ENCODE results near the gene CD83.

DNA sequence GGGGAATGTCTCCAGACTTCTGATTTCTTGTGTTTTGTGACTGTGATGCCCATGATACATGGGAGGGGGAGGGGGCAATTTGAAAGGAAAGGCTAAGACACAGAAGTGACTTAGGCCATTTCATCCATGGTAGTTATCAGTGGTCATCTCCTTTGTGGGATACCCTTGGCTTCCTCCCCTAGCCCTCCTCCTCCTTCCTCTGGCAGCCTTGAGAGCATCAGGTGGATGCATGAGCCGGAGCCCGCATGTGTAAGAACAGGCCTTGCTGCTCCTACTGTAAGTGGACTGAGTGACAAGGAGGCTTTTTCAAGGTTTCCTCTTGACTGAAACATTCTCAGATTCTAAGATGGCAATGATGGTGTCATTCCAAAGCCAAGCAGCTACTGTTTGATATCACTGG is 874 bp downstream of the CD83 start:
- TF ChIP-seq CTCF (IDR thresholded peaks at IDR 0.05; ENCODE audit: low read depth, low read length, poor library complexity, severe bottlenecking), result no peak
- TF ChIP-seq EZH2phosphoT487 (IDR thresholded peaks at IDR 0.05; ENCODE audit: borderline replicate concordance, low read length), result no peak

Measured in DOHH2 (cell line).